Esophagus muscularis mucosa (tissue), 4 donors: ENCODE measurements around the gene GET4. TPM values are rescaled to one million over a fixed set of nuclear protein-coding genes. Genes with fewer than 3 reads are reported as not detected.
A peak's percentile ranks its signal among the peaks of the same experiment; 100 is the strongest.
"Not testable (repeated sequence)": the region's sequence is repeated elsewhere in the genome, so short reads cannot be mapped to it uniquely, and the experiment has no call there.

Experiments used
- DNase-seq: peaks from one replicate; pipeline ENCODE4 v3.0.0-alpha.2; 2017; ENCODE audit errors: extremely low spot score
- H3K27ac ChIP-seq, 4 donors: fragments of 200-600 bp; sonication (generic); replicated peaks in 1 of 4; 1 replicate in 3 of 4; 2 replicates in 1 of 4; pipeline ENCODE4 v1.5.1; 2016 to 2019; ENCODE audit warnings: mild to moderate bottlenecking in 1 of 4
- H3K27me3 ChIP-seq, 4 donors: fragments of 200-600 bp; sonication (generic); one replicate each; pipeline versions ENCODE4 v1.5.1 to v1.6.0; 2016 to 2019
- H3K36me3 ChIP-seq, 4 donors: fragments of 200-600 bp; sonication (generic); one replicate each; pipeline ENCODE4 v1.5.1; 2016 to 2019
- H3K4me1 ChIP-seq, 4 donors: fragments of 200-600 bp; sonication (generic); one replicate each; pipeline ENCODE4 v1.5.1; 2016 to 2019
- H3K4me3 ChIP-seq, 4 donors: fragments of 200-600 bp; sonication (generic); 1 replicate in 2 of 4; 2 replicates in 2 of 4; pipeline ENCODE4 v1.5.1; 2016 to 2019; ENCODE audit warnings: mild to moderate bottlenecking in 4 of 4, moderate library complexity in 1 of 4
- H3K9me3 ChIP-seq, 4 donors: fragments of 200-600 bp; sonication (generic); 1 replicate in 3 of 4; 2 replicates in 1 of 4; pipeline ENCODE4 v1.5.1; 2016 to 2019
- CTCF ChIP-seq, 3 experiments: fragments of 200-600 bp in 2 of 3; fragments of 450-650 bp in 1 of 3; sonication (generic) in 2 of 3; IDR thresholded peaks; one replicate each; pipeline ENCODE4 v1.5.1; 2017 to 2019; ENCODE audit warnings: antibody characterized with exemption in 3 of 3, mild to moderate bottlenecking in 2 of 3, moderate library complexity in 1 of 3
- EP300 ChIP-seq: sonication (generic); formaldehyde crosslinking; IDR thresholded peaks from one replicate; pipeline ENCODE4 v1.6.1; 2017; ENCODE audit warnings: antibody characterized with exemption
- POLR2A ChIP-seq: fragments of 450-650 bp; IDR thresholded peaks from one replicate; pipeline ENCODE4 v1.6.1; 2017; ENCODE audit warnings: antibody characterized with exemption, moderate library complexity, mild to moderate bottlenecking, low read depth
- POLR2AphosphoS5 ChIP-seq, 2 donors: sonication (generic); formaldehyde crosslinking; IDR thresholded peaks; one replicate each; pipeline ENCODE4 v1.6.1; 2017; ENCODE audit warnings: antibody characterized with exemption in 2 of 2
- WGBS: methylation state at CpG from one replicate; pipeline ENCODE4 v1.1.5; 2018; 5-methylcytosine and 5-hydroxymethylcytosine counted together
- intact Hi-C: fragments of 100-400 bp; cut with DNase I; formaldehyde crosslinking; loops from one replicate; pipeline ENCODE4 v1.15.1; 2023
- total RNA-seq, 4 donors: library from RNA; depleted of rRNA; stranded (reverse); fragments of >200 nt; gene quantifications; one replicate each; pipeline versions ENCODE4 v1.1.0 to v1.2.1, GENCODE V29; 2016

Gene GET4
- total RNA-seq, 4 donors from 2014 or later = 24.7 to 41.3 (median 35.2) TPM

GRCh38 chr7:921581-922333 is 45.4 kb downstream of the GET4 start:
- Histone ChIP-seq H3K4me3 (peak overlapping the region in 1 of 4 donors; percentile 7), H3K4me1 (peaks cover 13 to 52% (median 45%) of the 10 kb centered on the region in 4 donors), H3K27me3 (no peaks in the 10 kb centered on the region), H3K9me3 (no peaks in the 10 kb centered on the region), H3K36me3 (peaks cover 0 to 39% (median 11%) of the 10 kb centered on the region in 4 donors), H3K27ac (no peak overlapping the region)
- no peak for DNase-seq
- WGBS = 70% methylated on average over 8 of the region's 36 CpGs
- TF ChIP-seq EP300 (no peak), POLR2AphosphoS5 (IDR thresholded peaks at IDR 0.05) (no peak), POLR2A (no peak), CTCF (IDR thresholded peaks at IDR 0.05) (no peak)
- intact Hi-C loops = no loop called here

- DNase-seq = no peak
These were observed 46.2 kb downstream of the GET4 start for GRCh38 chr7:922334-923107.

GRCh38 chr7:923108-924041 is 47.0 kb downstream of the GET4 start:
- peak overlapping the region; percentile 39 to 63 (median 50) for H3K27ac ChIP-seq

More at GRCh38 chr7:922334-923107, 46.2 kb downstream of the GET4 start:
- H3K9me3 ChIP-seq = no peaks in the 10 kb centered on the region
- H3K36me3 ChIP-seq = peaks cover 0 to 42% (median 11%) of the 10 kb centered on the region in 4 donors
- TF ChIP-seq POLR2A = no peak
- 64% methylated on average over 19 of the region's 29 CpGs for WGBS
- peaks cover 13 to 54% (median 46%) of the 10 kb centered on the region in 4 donors for H3K4me1 ChIP-seq
- peak overlapping the region in 3 of 4 donors; percentile 44 to 63 (median 57) for H3K27ac ChIP-seq
- H3K4me3 ChIP-seq = peak overlapping the region; percentile 10 to 20 (median 18)
- H3K27me3 ChIP-seq = no peaks in the 10 kb centered on the region
- intact Hi-C loops = no loop called here

GRCh38 chr7:924042-924441 is 47.7 kb downstream of the GET4 start:
- not testable (repeated sequence) for DNase-seq

More at GRCh38 chr7:923108-924041, 47.0 kb downstream of the GET4 start:
- peaks cover 13 to 61% (median 48%) of the 10 kb centered on the region in 4 donors for H3K4me1 ChIP-seq
- TF ChIP-seq EP300 (no peak), POLR2A (no peak), CTCF (IDR thresholded peaks at IDR 0.05) (no peak), POLR2AphosphoS5 (IDR thresholded peaks at IDR 0.05) (peak; percentile 23 to 46)
- H3K27me3 ChIP-seq = no peaks in the 10 kb centered on the region
- 57% methylated on average over 28 of the region's 40 CpGs for WGBS
- intact Hi-C loops = no loop called here
- peak; percentile 94 for DNase-seq
- H3K4me3 ChIP-seq = peak overlapping the region; percentile 10 to 20 (median 18)
- no peaks in the 10 kb centered on the region for H3K9me3 ChIP-seq
- peaks cover 0 to 38% (median 11%) of the 10 kb centered on the region in 4 donors for H3K36me3 ChIP-seq

GRCh38 chr7:924541-925231 is 48.3 kb downstream of the GET4 start:
- Histone ChIP-seq H3K4me1 (peaks cover 13 to 70% (median 49%) of the 10 kb centered on the region in 4 donors), H3K4me3 (no peak overlapping the region), H3K27ac (peak overlapping the region in 2 of 4 donors; percentile 21 to 74), H3K9me3 (no peaks in the 10 kb centered on the region), H3K36me3 (peaks cover 0 to 27% (median 7%) of the 10 kb centered on the region in 4 donors), H3K27me3 (no peaks in the 10 kb centered on the region)
- no peak for DNase-seq
- TF ChIP-seq POLR2A (no peak), CTCF (IDR thresholded peaks at IDR 0.05) (no peak), EP300 (no peak), POLR2AphosphoS5 (IDR thresholded peaks at IDR 0.05) (no peak)
- intact Hi-C loops = no loop called here
- 51% methylated on average over 13 of the region's 24 CpGs for WGBS

More at GRCh38 chr7:924042-924441, 47.7 kb downstream of the GET4 start:
- H3K27ac ChIP-seq, H3K9me3 ChIP-seq, H3K27me3 ChIP-seq, H3K4me3 ChIP-seq, intact Hi-C loops: not testable (repeated sequence)
- 87% methylated on average over 3 of the region's 25 CpGs for WGBS
- Histone ChIP-seq H3K36me3 (peaks cover 0 to 31% (median 8%) of the 10 kb centered on the region in 4 donors), H3K4me1 (peaks cover 13 to 68% (median 49%) of the 10 kb centered on the region in 4 donors)
